ENCODE data around the gene DOK1.
"Not testable (repeated sequence)": the region's sequence is repeated elsewhere in the genome, so short reads cannot be mapped to it uniquely, and the experiment has no call there.

The DOK1 gene

GRCh38 chr2:74548900-74549826 is 5.4 kb upstream of the DOK1 start:
- peak; percentile 53 for DNase-seq

- DNase-seq = no peak
Observed at GRCh38 chr2:74550231-74550630, 4.3 kb upstream of the DOK1 start.

- DNase-seq = no peak
Observed at GRCh38 chr2:74551530-74551929, 3.0 kb upstream of the DOK1 start.

GRCh38 chr2:74551942-74552913 is 2.3 kb upstream of the DOK1 start:
- no peak for DNase-seq

GRCh38 chr2:74552914-74553811 is 1.4 kb upstream of the DOK1 start:
- DNase-seq = no peak

- no peak for DNase-seq
Observed at GRCh38 chr2:74554820-74555531, 456 bp downstream of the DOK1 start.

GRCh38 chr2:74555610-74556103 is 1.1 kb downstream of the DOK1 start:
- no peak for DNase-seq

GRCh38 chr2:74556159-74556558 is 1.6 kb downstream of the DOK1 start:
- no peak for DNase-seq

GRCh38 chr2:74556831-74557370 is 2.4 kb downstream of the DOK1 start:
- no peak for DNase-seq

GRCh38 chr2:74558284-74559230 is 4.0 kb downstream of the DOK1 start:
- DNase-seq = no peak

GRCh38 chr2:74559912-74560311 is 5.4 kb downstream of the DOK1 start:
- no peak for DNase-seq

GRCh38 chr2:74560591-74560990 is 6.1 kb downstream of the DOK1 start:
- DNase-seq = no peak

- DNase-seq = not testable (repeated sequence)
Observed at GRCh38 chr2:74561022-74561421, 6.5 kb downstream of the DOK1 start.

- no peak for DNase-seq
Observed at GRCh38 chr2:74562126-74562775, 7.7 kb downstream of the DOK1 start.

- no peak for DNase-seq
Observed at GRCh38 chr2:74564222-74564621, 9.7 kb downstream of the DOK1 start.

- DNase-seq = no peak
Observed at GRCh38 chr2:74566076-74566753, 11.7 kb downstream of the DOK1 start.

GRCh38 chr2:74566754-74567085 is 12.2 kb downstream of the DOK1 start:
- no peak for DNase-seq

GRCh38 chr2:74567881-74568280 is 13.4 kb downstream of the DOK1 start:
- DNase-seq = no peak

- DNase-seq = no peak
Observed at GRCh38 chr2:74569686-74570085, 15.2 kb downstream of the DOK1 start.

All from NCI-H345 (cell line).